Measurements from ENCODE around the gene LIN28A.
"Not testable (repeated sequence)": the region's sequence is repeated elsewhere in the genome, so short reads cannot be mapped to it uniquely, and the experiment has no call there.

The LIN28A gene

GRCh38 chr1:26375081-26375480 lies 35.5 kb upstream of the LIN28A start:
- TF ChIP-seq, protein P1, sequence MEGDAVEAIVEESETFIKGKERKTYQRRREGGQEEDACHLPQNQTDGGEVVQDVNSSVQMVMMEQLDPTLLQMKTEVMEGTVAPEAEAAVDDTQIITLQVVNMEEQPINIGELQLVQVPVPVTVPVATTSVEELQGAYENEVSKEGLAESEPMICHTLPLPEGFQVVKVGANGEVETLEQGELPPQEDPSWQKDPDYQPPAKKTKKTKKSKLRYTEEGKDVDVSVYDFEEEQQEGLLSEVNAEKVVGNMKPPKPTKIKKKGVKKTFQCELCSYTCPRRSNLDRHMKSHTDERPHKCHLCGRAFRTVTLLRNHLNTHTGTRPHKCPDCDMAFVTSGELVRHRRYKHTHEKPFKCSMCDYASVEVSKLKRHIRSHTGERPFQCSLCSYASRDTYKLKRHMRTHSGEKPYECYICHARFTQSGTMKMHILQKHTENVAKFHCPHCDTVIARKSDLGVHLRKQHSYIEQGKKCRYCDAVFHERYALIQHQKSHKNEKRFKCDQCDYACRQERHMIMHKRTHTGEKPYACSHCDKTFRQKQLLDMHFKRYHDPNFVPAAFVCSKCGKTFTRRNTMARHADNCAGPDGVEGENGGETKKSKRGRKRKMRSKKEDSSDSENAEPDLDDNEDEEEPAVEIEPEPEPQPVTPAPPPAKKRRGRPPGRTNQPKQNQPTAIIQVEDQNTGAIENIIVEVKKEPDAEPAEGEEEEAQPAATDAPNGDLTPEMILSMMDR (IDR thresholded peaks at IDR 0.05; ENCODE audit: borderline replicate concordance, insufficient read depth, low read depth, low read length) = no peak
- H3K4me3 ChIP-seq (ENCODE audit: low read depth, low read length) = no peak overlapping the region

DNA sequence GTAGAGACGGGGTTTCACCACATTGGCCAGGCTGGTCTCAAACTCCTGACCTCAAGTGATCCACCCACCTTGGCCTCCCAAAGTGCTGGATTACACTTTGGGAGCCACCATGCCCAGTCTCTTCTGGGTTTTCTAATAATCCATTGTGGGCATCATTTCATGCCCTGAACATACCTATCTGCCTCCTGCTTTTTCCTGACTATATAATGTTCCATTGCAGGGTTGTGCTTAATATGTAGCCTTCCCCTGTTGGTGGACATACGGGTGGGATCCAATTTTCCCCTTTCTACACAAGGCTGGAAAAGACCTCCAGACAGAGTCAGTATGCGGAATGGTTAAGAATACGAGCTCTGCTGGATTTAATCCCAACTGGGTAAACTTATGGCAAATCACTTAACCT lies 34.6 kb upstream of the LIN28A start:
- TF ChIP-seq, protein P1 (IDR thresholded peaks at IDR 0.05; ENCODE audit: borderline replicate concordance, insufficient read depth, low read depth, low read length) = no peak

GRCh38 chr1:26378088-26378878 lies 32.3 kb upstream of the LIN28A start:
- TF ChIP-seq, protein P1 (IDR thresholded peaks at IDR 0.05; ENCODE audit: borderline replicate concordance, insufficient read depth, low read depth, low read length) = no peak
- H3K4me3 ChIP-seq (ENCODE audit: low read depth, low read length) = no peak overlapping the region

More for the DNA sequence above, 34.6 kb upstream of the LIN28A start:
- H3K4me3 ChIP-seq (ENCODE audit: low read depth, low read length) = no peak overlapping the region

- no peak overlapping the region for H3K4me3 ChIP-seq (ENCODE audit: low read depth, low read length)
- TF ChIP-seq, protein P1 (IDR thresholded peaks at IDR 0.05; ENCODE audit: borderline replicate concordance, insufficient read depth, low read depth, low read length) = no peak
Measured at GRCh38 chr1:26378879-26379251, 31.8 kb upstream of the LIN28A start.

- H3K4me3 ChIP-seq (ENCODE audit: low read depth, low read length) = no peak overlapping the region
- TF ChIP-seq, protein P1 (IDR thresholded peaks at IDR 0.05; ENCODE audit: borderline replicate concordance, insufficient read depth, low read depth, low read length) = no peak
Measured at GRCh38 chr1:26384076-26384475, 26.5 kb upstream of the LIN28A start.

DNA sequence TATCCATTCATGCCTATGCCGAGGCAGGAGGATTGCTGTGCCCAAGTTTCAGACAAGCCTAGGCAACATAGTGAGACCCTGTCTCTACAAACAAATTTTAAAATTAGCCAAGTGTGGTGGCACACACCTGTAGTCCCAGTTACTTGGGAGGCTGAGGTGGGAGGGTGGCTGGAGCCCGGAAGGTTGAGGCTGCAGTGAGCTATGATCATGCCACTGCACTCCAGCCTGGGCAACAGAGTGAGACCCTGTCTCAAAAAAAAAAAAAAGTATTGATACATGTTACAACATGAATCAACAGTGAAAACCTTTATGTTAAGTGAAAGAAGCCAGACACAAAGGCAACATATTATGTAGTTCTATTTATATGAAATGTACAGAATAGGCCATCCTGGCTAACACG lies 25.6 kb upstream of the LIN28A start:
- not testable (repeated sequence) for H3K4me3 ChIP-seq (ENCODE audit: low read depth, low read length)

GRCh38 chr1:26387447-26387846 lies 23.2 kb upstream of the LIN28A start:
- H3K4me3 ChIP-seq (ENCODE audit: low read depth, low read length) = no peak overlapping the region
- TF ChIP-seq, protein P1 (IDR thresholded peaks at IDR 0.05; ENCODE audit: borderline replicate concordance, insufficient read depth, low read depth, low read length) = no peak
